Umbilical cord (tissue), 2 donors: Measurements from ENCODE around the gene SLC29A3. TPM values are rescaled to one million over a fixed set of nuclear protein-coding genes. Genes with fewer than 3 reads are reported as not detected.

Experiments
- DNase-seq: peaks from one replicate; pipeline ENCODE4 v3.0.0-alpha.2; 2015; ENCODE audit warnings: low spot score
- total RNA-seq: library from RNA; depleted of rRNA; stranded (reverse); fragments of >200 nt; gene quantifications from one replicate; pipeline ENCODE4 v1.2.3, GENCODE V29; 2014; ENCODE audit warnings: low replicate concordance; ENCODE audit not compliant: insufficient read depth

SLC29A3 gene
- total RNA-seq, 1 donor from 2014 or later, result 1.2 TPM

DNA sequence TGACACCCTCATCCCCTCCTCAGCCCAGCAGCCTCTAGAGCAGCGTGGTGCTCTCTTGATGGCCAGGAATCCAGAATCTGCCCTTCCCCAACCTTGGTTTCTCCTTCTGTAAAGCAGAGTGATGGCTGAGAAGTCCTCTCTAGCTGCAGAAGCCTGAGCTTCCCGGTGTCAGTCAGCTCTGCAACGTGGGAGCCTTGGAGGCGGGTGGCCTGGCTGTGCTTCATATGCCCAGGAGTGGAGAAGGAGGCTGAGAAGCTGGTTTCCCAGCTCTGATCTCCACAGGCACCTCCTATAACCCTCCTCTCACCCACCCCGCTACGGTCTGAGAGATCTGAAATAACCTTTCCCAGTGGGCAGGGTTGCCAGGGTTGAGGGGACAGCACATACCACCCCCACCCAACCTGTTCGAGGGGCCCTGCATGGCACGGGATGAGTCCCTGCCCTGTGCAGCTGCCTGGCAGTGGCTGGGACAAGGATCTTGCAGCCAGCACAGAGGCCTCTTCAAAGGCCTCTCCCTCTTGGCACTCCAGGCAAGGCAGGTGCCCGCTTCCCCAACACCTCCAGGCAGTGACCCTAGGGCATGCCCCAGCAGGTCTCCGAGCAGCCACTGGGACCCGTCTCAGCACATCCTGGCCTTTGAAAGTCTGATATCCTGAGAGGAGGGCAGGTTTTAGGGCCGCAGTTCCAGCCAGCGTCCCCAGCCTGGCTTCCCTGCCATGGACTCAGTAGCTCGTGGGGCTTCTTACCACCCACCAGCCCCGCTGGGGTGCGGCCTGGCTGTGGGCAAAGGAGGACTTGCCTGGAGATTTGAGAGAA, 18.3 kb upstream of the SLC29A3 start:
- DNase-seq, result no peak

DNA sequence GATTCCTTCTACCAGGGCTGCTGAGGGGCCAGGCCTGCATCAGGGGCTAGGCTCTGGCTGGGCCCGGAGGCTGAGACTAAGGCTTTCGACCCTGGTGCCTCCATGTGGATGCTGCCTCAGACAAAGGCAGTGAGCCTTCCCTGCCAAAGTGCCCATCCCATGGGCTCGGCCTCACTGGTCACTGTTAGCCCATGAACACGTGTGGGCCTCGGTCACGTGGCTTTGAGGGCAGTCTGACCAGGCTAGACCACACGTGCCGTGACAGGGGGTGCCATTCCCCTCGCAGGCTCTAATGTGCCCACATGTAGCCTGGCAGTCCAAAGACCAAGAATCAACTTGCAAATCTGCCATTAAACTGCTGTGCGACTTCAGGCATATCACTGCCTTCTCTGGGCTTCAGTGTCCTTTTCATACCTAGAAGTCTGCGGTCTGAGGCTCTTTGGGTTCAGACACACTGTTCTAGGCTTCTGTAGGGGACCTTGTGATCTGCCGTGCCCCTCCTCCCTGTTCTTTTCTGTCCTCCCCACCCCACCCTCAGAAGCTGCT, 17.6 kb upstream of the SLC29A3 start:
- DNase-seq, result no peak

DNA sequence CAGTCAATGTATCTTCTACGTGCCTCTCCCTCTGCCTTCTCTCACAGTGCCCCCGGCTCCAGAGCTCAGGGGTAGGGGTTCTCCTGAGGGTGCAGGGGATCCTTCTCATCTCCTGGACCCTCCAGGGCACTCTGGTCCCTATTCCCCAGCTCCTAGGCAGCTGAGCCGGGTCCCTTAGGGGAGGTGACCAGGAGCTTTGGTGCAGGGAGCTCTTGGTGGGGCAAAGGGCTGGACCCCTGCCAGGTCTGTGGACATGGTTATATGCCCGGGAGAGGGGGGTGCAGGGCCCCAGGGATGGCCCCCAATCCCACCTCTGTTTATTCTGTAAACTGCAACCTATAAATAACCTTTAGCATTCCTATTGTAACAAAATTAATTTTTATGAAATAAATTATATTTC, 16.6 kb upstream of the SLC29A3 start:
- DNase-seq, result no peak

DNA sequence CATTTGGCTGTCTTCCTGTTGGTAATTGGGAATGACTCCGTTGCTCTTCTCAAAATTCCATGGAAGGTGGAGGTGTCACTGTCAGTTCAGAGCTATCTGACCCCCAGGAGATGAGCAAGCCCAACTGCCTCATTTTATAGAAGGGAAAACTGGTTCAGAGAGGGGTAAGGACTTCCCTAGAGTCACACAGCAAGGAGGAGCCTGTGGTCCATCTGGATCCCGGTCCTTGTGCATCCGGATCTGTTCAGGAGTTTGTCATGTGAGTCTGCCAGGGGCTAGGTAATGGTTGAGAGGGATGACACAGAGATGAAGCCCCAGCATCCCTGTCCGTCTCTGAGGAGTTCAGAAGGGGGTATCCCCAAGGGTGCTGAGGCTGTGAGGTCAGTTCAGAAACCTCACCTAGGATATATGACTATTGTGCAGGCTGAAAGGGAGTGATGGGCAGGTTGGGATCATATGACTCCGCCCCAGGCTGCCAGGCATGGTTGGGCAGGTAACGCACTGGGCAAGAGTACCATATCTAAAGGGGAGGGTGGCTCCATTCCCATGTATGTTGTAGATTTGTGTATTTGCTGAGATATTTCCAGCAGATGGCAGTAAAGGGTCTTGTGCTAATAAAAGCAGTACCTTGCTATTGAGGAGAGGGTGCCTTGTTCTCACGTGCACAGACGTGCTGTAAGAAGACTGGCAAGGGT, 16.0 kb upstream of the SLC29A3 start:
- DNase-seq, result peak; percentile 55

DNA sequence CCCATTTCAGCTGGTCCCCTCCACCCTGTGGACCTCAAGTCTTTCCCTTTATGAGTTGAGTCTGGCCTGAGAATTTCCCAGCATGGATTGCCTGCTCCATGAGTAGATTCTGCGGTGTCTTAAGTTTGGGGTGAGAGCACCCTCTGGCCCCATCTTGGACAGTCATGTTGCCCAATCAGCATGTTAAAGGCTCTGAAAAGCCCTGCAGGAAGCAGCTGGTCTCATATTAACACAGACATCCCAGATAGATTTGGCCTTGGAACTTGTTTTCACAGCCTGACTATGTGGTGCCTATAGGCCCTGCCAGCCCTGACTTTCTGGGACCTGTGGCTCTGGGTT, 15.5 kb upstream of the SLC29A3 start:
- no peak for DNase-seq

DNA sequence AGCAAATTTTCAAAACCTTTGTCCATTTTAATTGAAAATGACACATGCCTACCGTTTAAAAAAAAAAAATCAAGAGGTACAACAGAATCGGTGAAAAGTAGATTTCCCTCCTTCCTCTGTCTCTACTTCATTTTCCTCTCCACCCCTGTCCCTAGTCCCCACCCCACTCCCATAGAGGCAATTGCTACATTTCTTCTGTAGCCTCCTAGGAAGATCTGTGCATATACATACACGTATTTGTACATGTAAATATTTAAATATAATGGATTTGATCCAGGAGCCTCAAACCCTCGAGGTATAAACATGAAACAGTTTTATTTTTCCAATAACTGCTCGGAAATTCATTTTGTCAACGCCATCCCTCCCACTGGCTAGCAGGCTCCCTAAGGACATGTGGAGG, 14.1 kb upstream of the SLC29A3 start:
- no peak for DNase-seq

DNA sequence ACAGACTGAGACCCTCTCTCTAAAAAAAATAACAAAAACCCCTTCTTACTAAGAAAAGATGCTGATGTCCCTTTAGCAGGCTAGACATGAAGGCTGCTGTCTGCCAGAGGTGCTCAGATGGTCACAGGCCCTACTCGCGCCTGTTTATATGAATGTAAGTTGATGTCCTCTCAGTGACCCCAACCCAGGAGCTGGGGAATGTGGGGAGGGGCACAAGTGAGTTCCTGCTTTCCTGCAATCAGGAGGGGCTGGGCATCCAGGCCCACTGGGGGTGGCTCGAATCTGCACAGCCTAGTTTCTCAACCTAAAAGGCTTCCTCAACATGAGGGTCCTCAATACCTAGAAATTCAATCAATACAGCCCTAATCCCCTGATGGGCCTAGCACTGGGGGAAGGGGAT, 12.1 kb upstream of the SLC29A3 start:
- no peak for DNase-seq

DNA sequence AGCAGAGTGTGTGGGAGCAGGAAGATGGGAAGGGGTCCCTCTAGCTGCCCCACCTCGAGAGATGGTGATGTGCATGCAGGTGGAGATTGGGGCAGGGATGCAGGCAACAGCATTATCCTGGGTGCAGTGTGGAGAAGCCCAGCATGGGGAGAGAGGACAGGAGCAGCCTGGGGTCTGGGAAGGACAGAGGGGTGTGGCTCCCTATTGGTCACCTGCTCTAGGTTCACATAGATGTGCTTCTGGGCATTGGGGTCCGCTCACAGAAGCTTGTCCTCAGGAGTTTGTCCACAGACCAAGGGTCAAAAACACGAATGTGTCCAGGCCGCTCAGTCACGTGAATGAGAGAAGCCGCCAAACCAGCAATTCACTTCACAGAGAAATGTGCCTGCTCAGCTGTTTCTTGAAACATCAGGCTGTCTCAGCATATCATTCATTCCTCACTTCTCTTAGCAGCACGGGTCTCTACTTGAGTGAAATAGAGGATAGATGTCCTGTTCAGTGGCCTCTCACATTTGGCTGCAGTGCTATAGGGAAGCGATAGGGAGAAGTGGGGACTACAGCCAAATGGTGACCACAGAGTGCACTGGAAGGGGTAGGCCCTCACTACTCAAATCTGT, 11.5 kb upstream of the SLC29A3 start:
- peak; percentile 40 for DNase-seq

DNA sequence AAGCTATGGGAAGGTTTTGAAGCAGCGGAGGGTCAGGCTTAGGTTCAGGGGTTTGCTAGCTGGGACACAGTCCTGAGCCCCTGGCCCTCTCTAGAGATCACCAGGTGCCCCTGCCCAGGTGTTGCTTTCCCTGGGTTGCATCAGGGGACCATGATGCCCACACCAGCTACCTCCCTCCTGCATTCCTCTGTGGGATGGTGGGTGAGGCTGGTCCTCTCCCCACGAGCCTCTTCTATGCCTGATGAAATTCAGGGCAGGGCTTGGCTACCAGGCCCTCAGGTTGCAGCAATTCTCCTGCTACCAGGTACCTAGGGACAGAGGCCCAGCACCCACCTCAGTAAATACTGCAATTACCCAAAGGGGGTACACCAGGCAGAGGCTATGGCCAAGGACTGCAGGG, 10.8 kb upstream of the SLC29A3 start:
- DNase-seq, result no peak

DNA sequence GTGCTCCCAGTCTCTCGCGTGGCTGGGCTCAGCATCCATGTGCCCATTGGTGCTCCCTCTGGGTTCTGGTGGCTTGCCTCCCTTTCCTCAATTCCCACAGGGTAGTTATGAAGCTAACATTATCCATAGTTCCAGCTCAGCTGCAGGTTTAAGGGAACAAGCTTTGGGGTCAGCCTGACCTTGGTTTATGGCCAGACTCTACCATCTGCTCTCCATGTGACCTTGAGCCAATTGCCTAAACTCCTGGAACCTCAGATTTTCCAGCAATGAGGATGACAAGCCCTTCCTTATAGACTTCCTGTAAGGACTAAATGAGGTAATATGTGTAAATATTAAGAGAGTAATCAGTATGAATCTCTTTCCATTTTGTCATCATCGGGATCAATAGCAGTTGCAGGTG, 10.1 kb upstream of the SLC29A3 start:
- DNase-seq, result no peak

DNA sequence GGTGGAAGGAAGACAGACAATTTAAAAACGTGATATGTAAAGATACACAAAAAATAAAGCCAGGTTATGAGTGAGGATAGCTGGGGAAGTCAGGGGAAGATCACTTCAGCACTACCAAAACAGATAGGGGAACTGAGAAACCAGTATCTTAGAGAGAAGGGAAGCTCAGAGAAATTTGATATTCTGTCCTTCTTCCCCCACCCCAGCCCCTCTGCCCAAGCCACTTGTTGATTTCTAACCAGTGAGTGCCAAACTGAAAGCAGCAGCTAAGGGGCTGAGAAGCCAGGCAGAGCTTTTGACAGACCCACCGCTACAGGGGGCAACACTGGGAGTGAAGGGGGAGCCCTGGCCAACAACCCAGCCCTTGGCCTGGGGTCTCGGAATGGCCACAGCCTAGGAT, 9.1 kb upstream of the SLC29A3 start:
- no peak for DNase-seq

DNA sequence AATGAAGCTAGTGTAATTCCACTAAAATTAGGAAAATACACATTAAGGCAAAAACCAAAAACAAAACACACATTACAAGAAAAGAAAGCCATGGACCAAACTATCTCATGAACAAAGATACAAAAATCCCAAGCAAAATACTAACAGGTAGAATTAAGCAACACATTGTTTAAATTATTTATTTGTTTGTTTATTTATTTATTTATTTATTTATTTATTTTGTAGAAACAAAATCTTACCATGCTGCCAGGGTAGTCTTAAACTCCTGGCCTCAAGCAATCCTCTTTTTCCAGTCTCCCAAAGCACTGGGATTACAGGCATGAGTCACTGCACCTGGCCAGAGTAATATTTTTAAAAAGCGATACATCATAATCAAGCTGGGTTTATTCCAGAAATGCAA, 6.8 kb upstream of the SLC29A3 start:
- no peak for DNase-seq

DNA sequence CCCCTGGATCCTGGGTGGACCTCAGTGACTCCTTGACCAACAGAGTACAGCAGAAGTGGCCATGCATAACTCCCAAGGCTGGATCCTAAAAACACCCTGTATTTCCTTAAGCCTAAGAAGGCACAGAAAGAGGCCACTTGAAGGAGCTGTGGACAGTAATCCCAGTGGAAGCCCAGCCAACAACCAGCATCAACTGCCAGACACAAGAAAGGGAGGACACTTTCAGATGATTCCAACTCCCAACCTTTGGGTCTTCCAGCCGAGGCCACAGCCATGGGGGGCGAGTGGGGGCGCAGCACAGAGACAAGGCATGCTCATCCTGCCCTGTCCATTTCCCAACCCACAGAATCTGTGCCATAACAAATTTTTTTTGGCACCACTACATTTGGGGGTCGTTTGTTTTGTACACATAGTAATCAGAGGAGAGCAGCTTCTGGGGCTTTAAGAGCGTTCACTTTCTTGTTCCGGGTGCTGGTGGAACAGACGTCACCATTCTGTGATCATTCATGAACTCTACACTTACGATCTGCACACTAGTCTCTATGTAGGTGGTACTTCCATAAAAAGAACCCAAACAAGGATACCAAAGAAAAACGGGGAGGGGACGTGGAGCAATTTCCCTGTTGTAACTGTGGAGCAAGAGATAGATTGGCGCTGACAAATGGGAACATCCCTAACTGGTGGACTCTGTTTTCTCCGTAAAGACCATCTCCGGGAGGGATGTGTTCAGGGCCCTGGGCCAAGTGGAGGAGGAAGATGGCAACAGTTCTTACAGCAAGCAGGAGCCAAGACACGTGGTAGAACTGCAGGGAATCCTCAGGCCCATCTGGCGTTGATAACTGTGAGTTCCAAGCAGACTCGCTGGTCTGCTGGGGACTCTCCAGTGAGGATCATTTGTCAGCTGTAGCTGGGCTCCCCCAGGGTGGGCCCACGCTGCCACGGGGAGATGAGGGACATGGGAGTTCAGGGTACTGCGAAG, 6.0 kb upstream of the SLC29A3 start:
- DNase-seq, result peak; percentile 87

DNA sequence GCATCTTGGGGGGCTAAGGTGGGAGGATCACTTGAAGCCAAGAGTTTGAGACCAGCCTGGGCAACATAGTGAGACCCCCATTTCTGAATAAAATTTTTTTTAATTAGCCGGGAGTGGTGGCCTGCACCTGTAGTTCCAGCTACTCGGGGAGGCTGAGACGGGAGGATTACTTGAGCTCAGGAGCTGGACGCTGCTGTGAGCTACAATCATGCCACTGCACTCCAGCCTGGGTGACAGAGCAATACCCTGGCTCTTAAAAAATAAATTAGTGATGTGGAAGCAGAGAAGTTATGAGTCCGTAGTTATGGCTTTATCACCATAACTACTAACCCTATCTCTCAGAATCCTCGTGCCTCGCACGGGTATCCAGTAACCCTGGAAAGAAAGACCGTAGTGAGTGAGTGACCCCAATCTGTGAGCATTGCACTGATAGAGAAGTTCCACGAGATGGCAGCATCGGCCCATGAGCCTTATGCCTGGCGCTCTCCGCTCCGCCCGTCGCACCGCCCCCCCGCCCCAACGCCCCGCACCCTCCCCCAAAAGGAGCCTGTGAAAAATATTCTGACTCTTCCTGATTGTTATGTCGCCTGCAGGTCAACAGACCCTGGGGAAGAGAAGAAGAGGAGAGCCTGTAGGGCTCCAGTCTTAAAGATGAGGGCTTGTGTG, 4.9 kb upstream of the SLC29A3 start:
- peak; percentile 65 for DNase-seq

DNA sequence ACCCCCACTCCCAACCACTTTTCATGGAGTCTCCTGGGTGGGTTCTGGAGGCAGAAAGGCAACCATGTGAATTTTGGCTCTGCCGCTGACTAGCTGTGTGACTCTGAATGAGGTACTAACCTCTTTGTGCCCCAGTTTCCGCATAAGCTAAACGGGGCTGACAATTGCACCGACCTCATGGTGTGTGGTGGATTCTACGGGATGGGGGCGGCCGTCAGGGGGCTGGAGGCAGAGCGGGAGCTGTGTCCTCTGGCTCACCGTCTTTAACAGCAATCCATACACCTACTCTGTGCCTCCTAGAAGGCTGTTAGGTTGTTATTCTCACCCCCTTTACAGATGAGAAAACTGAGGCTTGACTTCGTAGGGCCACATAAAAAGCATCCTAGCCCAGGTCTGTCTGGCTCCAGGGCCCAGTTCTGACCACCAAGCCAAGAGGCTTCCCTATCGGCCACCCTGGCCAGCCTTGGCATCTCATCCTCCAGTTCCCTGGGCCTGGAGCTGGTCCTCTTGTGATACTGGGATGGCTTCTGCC, 4.3 kb upstream of the SLC29A3 start:
- DNase-seq, result no peak

DNA sequence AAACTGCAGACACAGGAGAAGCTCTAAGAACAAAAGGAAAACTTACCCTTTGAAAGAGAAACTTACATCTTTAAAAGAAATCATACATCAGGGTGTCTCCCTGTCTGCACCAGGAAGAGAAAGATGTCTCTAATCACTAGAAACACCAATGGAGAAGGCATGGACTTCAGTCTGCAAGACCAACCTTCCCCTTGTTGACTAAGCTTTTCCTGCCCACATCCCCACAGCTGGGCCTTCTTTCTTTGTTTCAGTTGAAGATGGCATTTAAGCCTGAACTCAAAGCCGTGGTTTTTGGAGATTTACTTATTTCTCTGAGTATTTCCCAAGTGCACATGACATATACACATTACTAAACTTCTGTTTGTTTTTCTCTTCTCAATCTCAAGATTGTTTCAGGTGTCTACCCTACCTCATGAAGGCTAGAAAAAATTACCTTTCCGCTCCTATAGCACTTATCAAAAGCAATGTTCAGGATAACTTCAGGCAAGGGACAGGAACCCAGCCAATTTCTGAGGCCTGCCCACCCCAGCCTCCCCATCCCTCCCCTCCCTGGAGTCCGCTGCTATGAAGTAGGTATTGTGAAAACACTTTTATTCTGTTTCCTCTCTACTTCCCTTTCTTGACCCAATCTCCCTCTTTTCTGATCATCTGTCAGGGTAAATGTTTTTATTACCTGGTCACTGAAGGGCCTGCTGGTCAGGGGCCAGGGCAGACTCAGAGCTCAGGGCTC, 2.8 kb upstream of the SLC29A3 start:
- DNase-seq, result no peak

DNA sequence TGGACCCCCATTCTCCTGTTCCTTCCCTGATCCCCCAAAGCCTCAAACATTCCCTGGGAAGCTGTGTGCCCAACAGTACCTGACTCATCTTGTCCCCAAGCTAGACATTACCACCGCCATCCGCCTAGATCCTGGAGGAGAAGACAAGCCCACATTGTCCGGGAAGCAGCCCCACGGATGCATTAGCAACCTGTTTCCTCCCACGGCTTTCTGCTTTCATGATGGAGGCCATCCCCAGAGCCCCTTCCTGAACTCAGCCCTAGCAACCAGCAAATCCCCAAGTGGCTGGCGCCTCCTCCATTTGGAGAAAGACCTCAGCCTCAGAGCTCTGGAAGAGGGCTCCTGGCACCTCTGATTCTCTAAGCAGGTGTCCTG, 2.3 kb upstream of the SLC29A3 start:
- DNase-seq, result no peak

DNA sequence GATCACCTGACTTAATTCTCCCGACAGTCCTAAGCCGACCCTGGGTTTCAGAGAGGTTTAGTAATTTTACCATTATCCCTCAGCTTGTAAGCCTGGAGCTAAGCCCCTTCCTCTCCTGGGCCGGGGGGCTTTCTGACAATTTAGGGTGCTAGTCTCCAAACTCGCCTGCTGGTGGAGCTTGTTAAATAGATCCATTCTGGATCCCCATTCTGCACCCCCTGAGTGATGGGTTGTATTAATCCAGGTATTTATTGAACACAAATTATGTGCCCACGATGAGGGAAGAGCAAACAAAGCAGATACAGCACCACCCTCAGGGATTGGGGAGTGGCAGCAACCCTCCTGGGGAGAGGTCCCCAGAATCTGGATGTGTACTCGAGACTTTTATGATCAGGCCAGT, 1.3 kb upstream of the SLC29A3 start:
- no peak for DNase-seq

DNA sequence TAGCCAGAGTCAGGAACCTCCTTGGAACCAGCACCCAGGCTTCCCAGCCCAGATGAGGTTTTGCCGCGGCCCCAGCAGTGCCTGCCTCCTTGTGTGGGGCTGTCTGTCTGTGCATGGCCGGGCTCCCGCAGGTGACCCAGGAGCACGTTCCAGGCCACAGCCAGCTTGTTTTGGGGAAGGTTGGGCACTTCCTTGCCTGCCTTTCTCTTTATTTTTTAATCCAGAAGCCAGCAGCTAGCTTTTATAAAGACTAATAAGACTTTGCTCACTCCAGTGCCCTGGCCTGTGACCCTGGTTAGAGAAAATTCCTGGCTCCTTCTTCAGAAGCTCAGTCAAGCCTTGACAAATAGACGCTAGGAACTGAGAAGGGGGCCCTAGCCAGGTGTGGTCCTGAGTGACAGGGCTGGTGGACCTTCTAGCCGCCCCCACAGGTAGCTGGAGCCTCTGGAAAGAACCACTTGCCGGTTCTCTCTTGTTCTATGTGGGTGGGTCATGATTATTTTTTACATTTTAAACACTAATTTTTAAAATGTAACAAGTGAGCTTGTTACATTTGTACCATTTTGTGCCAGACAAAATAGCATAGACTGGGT, 837 bp downstream of the SLC29A3 start:
- DNase-seq, result no peak

DNA sequence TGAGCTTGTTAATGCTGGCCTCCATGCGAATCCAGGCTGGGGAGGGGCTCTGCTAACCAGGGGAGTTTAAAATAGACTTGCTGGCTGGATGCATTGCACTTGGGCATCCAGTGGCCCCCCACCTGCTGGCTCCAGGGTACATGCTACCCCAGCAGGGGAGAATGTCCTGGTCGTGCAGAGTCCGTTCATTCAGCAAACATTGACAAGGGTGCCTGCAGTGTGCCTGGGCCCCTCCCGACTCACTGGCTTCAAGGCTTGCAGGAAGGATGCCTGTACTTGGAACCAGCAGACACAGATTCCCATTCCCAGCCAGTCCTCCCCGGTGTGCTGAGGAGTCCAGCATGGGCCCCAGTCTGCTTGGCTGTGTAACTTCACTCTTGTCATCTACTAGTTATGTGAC, 1.5 kb downstream of the SLC29A3 start:
- DNase-seq, result no peak
